ENCODE data around the gene KATNB1. TPM values are rescaled to one million over a fixed set of nuclear protein-coding genes. Genes with fewer than 3 reads are reported as not detected.

KATNB1 gene
- total and polyA plus RNA-seq, 9 donors, result 32.7 to 63.2 (median 43.1) TPM

GRCh38 chr16:57760357-57761160, 25.0 kb downstream of the KATNB1 start:
- DNase-seq, result no peak
- Histone ChIP-seq H3K9me3 (replicated peaks; ENCODE audit: control insufficient read depth, low read depth, low read length) (no peaks in the 10 kb centered on the region), H3K36me3 (ENCODE audit: control insufficient read depth, insufficient read depth, low read length) (peaks cover 28% of the 10 kb centered on the region), H3K27me3 (ENCODE audit: control insufficient read depth, insufficient read depth, low read length) (no peaks in the 10 kb centered on the region), H3K4me3 (ENCODE audit: low read length) (no peak overlapping the region), H3K27ac (ENCODE audit: low read length) (no peak overlapping the region), H3K4me1 (ENCODE audit: control insufficient read depth, insufficient read depth, low read length) (peaks cover 18% of the 10 kb centered on the region)
- 81% methylated on average over 38 of the region's 40 CpGs for WGBS (ENCODE audit: insufficient coverage)

- H3K4me1 ChIP-seq (ENCODE audit: control insufficient read depth, insufficient read depth, low read length), result peaks cover 16% of the 10 kb centered on the region
- no peaks in the 10 kb centered on the region for H3K9me3 ChIP-seq (replicated peaks; ENCODE audit: control insufficient read depth, low read depth, low read length)
- no peaks in the 10 kb centered on the region for H3K27me3 ChIP-seq (ENCODE audit: control insufficient read depth, insufficient read depth, low read length)
- 69% methylated on average over 9 of the region's 9 CpGs for WGBS (ENCODE audit: insufficient coverage)
- no peak overlapping the region for H3K27ac ChIP-seq (ENCODE audit: low read length)
- no peak overlapping the region for H3K4me3 ChIP-seq (ENCODE audit: low read length)
- peaks cover 31% of the 10 kb centered on the region for H3K36me3 ChIP-seq (ENCODE audit: control insufficient read depth, insufficient read depth, low read length)
- no peak for DNase-seq
Observed at GRCh38 chr16:57761301-57761700, 25.7 kb downstream of the KATNB1 start.

GRCh38 chr16:57761957-57762356, 26.4 kb downstream of the KATNB1 start:
- peaks cover 10% of the 10 kb centered on the region for H3K4me1 ChIP-seq (ENCODE audit: control insufficient read depth, insufficient read depth, low read length)
- H3K27ac ChIP-seq (ENCODE audit: low read length), result no peak overlapping the region
- no peak overlapping the region for H3K4me3 ChIP-seq (ENCODE audit: low read length)
- no peaks in the 10 kb centered on the region for H3K27me3 ChIP-seq (ENCODE audit: control insufficient read depth, insufficient read depth, low read length)
- 84% methylated on average over 10 of the region's 12 CpGs for WGBS (ENCODE audit: insufficient coverage)
- no peaks in the 10 kb centered on the region for H3K9me3 ChIP-seq (replicated peaks; ENCODE audit: control insufficient read depth, low read depth, low read length)
- no peak for DNase-seq
- H3K36me3 ChIP-seq (ENCODE audit: control insufficient read depth, insufficient read depth, low read length), result peaks cover 30% of the 10 kb centered on the region

DNA sequence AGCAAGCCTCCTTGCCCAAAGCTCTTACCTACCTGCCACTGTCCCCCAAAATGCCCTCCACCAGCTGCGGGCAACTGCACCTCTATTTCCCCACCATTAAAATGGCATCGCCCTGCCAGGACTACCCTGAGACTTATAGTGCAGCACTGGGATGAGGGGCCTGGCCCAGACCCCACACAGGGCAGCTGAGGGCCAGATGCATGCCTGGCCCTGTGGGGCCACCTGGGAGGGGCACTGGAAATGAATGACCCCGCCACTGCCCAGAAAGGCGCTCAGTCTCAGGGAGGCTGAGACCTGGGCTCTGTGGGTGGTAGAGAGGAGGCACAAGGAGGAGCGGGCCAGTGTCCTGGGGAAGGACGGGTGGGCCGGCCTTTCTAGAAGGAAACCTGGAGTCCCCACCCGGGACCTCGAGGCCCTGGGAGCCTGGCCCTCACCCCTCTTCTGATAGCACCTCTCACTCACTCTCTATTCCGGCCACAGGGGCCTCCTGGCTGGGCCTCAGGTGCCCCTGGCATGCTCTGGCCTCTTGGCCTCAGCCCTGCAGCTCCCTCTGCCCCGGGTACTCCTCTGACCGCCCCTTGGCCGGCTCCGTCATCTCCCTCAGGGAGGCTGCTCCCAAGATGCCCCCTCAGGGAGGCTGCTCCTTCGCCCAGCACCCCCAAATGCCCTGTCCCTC, 26.9 kb downstream of the KATNB1 start:
- no peak overlapping the region for H3K27ac ChIP-seq (ENCODE audit: low read length)
- peaks cover 30% of the 10 kb centered on the region for H3K36me3 ChIP-seq (ENCODE audit: control insufficient read depth, insufficient read depth, low read length)
- H3K4me1 ChIP-seq (ENCODE audit: control insufficient read depth, insufficient read depth, low read length), result peaks cover 4% of the 10 kb centered on the region
- 71% methylated on average over 10 of the region's 15 CpGs for WGBS (ENCODE audit: insufficient coverage)
- no peaks in the 10 kb centered on the region for H3K27me3 ChIP-seq (ENCODE audit: control insufficient read depth, insufficient read depth, low read length)
- H3K9me3 ChIP-seq (replicated peaks; ENCODE audit: control insufficient read depth, low read depth, low read length), result no peaks in the 10 kb centered on the region
- no peak for DNase-seq
- H3K4me3 ChIP-seq (ENCODE audit: low read length), result no peak overlapping the region

DNA sequence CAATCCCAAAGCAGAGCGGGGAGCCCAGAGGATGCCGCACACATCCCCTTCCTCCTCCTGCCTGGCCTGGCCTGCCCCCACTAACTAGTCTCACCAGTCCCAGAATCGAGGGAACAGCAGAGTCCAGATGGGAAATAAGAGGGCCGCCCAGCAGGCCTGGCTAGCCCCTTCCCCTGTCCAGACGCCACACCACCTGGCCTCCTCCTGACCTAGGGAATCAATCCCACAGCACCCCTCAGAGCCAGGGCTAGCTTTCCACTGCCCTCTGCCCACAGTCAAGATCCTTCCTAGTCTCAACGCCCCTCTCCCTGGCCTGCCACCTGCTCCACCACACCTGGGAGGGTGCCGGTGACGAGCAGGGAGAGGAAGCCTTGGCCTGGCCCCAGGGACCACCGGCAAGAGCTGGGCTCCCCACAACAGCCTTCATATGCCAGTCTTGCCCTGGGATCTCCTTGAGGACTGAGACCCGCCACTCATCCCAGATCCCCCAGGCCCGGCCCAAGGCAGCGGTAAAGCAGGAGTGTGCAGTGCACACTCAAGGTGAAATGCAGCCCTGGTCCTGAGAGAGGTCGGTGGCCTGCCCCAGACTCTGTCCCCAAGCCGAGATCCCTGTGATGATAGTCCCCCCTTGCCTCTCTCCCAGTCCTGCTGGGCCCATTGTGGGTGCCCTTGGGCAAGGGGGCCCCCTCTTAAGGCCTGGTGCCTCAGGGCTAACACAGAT, 27.9 kb downstream of the KATNB1 start:
- Histone ChIP-seq H3K9me3 (replicated peaks; ENCODE audit: control insufficient read depth, low read depth, low read length) (no peaks in the 10 kb centered on the region), H3K4me1 (ENCODE audit: control insufficient read depth, insufficient read depth, low read length) (peaks cover 2% of the 10 kb centered on the region), H3K27ac (ENCODE audit: low read length) (no peak overlapping the region), H3K4me3 (ENCODE audit: low read length) (no peak overlapping the region), H3K36me3 (ENCODE audit: control insufficient read depth, insufficient read depth, low read length) (peaks cover 29% of the 10 kb centered on the region), H3K27me3 (ENCODE audit: control insufficient read depth, insufficient read depth, low read length) (no peaks in the 10 kb centered on the region)
- no peak for DNase-seq
- WGBS (ENCODE audit: insufficient coverage), result 77% methylated on average over 14 of the region's 14 CpGs

DNA sequence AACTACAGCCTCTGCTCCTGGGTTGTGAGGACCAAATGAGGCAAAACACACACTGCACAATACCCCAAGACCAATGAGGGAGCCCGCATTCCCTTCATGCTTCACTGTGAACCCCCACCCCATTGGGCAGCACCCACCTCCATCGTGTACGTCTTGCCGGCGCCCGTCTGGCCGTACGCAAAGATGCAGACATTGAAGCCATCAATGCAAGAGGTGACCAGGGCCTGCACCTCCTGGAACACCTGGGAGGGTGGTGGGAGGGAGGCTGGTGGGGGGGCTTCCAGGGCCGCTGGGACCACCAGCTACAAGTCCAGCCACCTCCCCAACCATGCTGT, 28.4 kb downstream of the KATNB1 start:
- Histone ChIP-seq H3K27ac (ENCODE audit: low read length) (no peak overlapping the region), H3K4me1 (ENCODE audit: control insufficient read depth, insufficient read depth, low read length) (peaks cover 2% of the 10 kb centered on the region), H3K9me3 (replicated peaks; ENCODE audit: control insufficient read depth, low read depth, low read length) (no peaks in the 10 kb centered on the region), H3K27me3 (ENCODE audit: control insufficient read depth, insufficient read depth, low read length) (no peaks in the 10 kb centered on the region), H3K4me3 (ENCODE audit: low read length) (no peak overlapping the region), H3K36me3 (ENCODE audit: control insufficient read depth, insufficient read depth, low read length) (peaks cover 28% of the 10 kb centered on the region)
- DNase-seq, result no peak
- 100% methylated on average over 1 of the region's 9 CpGs for WGBS (ENCODE audit: insufficient coverage)

DNA sequence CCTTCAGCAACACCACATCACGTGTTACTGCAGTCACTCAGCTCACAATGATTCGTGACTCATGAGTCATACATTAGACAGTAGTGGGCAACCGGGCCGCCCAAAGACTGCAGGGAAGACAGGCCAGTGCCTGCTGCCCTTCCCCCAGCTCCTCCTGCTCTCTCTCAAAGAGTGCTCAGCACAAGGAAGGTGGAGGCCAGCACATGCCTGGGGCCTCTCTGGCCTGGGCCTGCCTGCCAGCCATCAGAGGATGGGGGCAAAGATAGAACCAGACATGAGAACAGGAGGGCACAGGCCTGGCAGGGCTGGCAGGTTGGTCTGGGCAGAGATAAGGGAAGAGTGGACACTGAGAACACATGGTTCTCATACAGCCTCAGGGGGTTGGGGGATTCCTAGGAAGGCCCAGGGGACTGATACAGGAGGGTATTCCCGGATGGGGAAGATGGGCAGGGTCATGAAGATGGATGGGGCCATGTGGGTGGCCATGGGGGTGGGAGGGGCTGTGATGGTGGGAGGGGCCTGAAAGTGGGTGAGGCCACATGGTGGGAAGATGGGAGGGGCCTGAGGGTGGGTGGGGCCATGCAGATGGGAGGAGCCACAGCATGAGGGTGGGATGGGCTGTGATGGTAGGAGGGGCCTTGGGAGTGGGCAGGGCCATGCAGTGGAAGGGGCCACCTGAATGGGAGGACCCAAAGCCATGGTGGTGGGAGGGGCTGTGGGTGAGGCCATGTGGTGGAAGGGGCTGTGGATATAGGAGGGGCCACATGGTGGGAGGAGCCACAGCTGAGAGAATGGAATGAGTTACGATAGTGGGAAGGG, 29.0 kb downstream of the KATNB1 start:
- Histone ChIP-seq H3K27ac (ENCODE audit: low read length) (no peak overlapping the region), H3K4me3 (ENCODE audit: low read length) (no peak overlapping the region), H3K27me3 (ENCODE audit: control insufficient read depth, insufficient read depth, low read length) (no peaks in the 10 kb centered on the region), H3K4me1 (ENCODE audit: control insufficient read depth, insufficient read depth, low read length) (peaks cover 2% of the 10 kb centered on the region), H3K9me3 (replicated peaks; ENCODE audit: control insufficient read depth, low read depth, low read length) (no peaks in the 10 kb centered on the region), H3K36me3 (ENCODE audit: control insufficient read depth, insufficient read depth, low read length) (peaks cover 27% of the 10 kb centered on the region)
- no peak for DNase-seq
- 75% methylated on average over 5 of the region's 6 CpGs for WGBS (ENCODE audit: insufficient coverage)

DNA sequence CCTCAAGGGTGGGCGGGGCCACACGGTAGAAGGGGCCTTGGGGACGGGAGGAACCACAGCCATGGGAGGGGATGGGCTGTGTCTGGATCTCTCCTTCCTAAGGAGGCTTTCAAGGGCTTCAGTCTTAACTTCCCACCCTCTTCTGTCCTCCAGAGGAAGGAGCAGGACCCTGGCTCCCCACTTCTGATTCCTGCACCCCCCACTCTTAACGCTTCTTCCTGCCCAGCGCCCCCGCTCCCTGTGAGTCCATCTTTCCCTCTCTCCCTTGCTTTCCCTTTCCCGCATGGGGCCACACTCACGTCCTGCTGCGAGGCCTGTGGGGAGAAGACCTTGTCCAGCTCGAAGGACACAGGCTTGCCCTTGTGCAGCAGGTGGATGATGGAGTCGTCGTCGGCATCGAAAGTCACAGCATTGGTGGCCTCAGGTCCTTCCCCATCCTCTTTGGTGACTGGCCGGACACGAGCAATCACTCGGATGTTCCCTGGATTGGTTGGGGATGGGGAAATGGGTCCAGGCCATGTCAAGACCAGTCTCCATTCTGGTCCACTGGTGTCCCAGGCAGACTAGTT, 29.7 kb downstream of the KATNB1 start:
- DNase-seq, result no peak
- 85% methylated on average over 13 of the region's 17 CpGs for WGBS (ENCODE audit: insufficient coverage)
- no peaks in the 10 kb centered on the region for H3K9me3 ChIP-seq (replicated peaks; ENCODE audit: control insufficient read depth, low read depth, low read length)
- no peaks in the 10 kb centered on the region for H3K27me3 ChIP-seq (ENCODE audit: control insufficient read depth, insufficient read depth, low read length)
- H3K36me3 ChIP-seq (ENCODE audit: control insufficient read depth, insufficient read depth, low read length), result peaks cover 34% of the 10 kb centered on the region
- H3K4me3 ChIP-seq (ENCODE audit: low read length), result no peak overlapping the region
- H3K27ac ChIP-seq (ENCODE audit: low read length), result no peak overlapping the region
- H3K4me1 ChIP-seq (ENCODE audit: control insufficient read depth, insufficient read depth, low read length), result peaks cover 2% of the 10 kb centered on the region

DNA sequence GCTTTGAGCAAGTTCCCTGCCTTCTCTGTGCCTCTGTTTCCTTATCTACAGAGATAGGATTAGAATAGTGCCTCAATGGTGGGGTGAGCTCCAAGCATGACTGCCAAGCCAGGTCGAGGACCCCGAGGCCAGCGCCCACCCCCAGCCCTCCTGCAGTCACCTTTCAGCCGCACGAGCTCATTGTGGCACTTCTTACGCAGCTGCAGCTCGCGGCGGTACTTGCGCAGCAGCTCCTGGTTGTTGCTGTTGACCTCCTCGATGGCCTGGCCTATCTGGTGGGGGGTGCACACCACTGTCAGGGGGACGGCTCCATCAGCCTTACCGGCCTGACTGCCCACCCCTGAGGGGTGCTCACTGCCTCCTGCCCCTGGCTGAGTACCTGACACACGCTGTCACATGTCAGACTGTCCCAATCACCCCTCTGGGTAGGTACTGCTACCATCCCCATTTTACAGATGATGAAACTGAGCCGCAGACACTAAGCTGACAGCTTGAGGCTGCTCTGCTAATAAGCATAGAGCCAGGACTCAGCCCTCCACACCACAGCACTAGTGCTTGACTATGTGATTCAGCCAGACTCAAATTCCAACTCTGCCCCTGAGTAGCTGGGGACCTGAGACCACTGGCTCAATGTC, 31.3 kb downstream of the KATNB1 start:
- Histone ChIP-seq H3K27me3 (ENCODE audit: control insufficient read depth, insufficient read depth, low read length) (no peaks in the 10 kb centered on the region), H3K27ac (ENCODE audit: low read length) (no peak overlapping the region), H3K36me3 (ENCODE audit: control insufficient read depth, insufficient read depth, low read length) (peaks cover 39% of the 10 kb centered on the region), H3K4me3 (ENCODE audit: low read length) (no peak overlapping the region), H3K4me1 (ENCODE audit: control insufficient read depth, insufficient read depth, low read length) (peaks cover 2% of the 10 kb centered on the region), H3K9me3 (replicated peaks; ENCODE audit: control insufficient read depth, low read depth, low read length) (no peaks in the 10 kb centered on the region)
- DNase-seq, result no peak
- WGBS (ENCODE audit: insufficient coverage), result 96% methylated on average over 15 of the region's 15 CpGs

Data from muscle of leg (tissue), 11 donors.